ENCODE results near the gene FERMT2.

DNA sequence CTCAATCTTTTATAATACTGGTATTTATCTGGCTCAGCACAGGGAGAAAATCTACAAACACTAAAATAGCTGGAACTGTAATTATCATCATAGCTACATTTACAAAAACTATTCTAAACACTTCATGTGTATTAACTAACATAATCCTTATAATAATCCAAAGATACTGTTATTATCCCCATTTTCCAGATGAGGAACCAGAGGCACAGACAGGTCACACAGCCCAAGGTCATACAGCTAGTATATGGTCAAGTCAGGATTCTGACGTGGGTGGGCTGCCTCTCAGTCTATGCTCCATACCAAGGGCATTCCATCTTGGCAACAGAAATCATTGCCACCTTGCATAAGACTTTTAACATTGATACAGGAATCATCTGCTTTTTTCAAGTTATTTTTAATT is 11.4 kb downstream of the FERMT2 start:
- TF ChIP-seq, protein P1, sequence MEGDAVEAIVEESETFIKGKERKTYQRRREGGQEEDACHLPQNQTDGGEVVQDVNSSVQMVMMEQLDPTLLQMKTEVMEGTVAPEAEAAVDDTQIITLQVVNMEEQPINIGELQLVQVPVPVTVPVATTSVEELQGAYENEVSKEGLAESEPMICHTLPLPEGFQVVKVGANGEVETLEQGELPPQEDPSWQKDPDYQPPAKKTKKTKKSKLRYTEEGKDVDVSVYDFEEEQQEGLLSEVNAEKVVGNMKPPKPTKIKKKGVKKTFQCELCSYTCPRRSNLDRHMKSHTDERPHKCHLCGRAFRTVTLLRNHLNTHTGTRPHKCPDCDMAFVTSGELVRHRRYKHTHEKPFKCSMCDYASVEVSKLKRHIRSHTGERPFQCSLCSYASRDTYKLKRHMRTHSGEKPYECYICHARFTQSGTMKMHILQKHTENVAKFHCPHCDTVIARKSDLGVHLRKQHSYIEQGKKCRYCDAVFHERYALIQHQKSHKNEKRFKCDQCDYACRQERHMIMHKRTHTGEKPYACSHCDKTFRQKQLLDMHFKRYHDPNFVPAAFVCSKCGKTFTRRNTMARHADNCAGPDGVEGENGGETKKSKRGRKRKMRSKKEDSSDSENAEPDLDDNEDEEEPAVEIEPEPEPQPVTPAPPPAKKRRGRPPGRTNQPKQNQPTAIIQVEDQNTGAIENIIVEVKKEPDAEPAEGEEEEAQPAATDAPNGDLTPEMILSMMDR (IDR thresholded peaks at IDR 0.05), result no peak
- TF ChIP-seq POLR2A (IDR thresholded peaks at IDR 0.05), result no peak
